PC-3 (cell line): ENCODE results near the gene NTRK2. TPM values are rescaled to one million over a fixed set of nuclear protein-coding genes. Genes with fewer than 3 reads are reported as not detected.

Experiments used
- ATAC-seq: fragments of 200-7000 bp; cut with Tn5 transposase; 2 replicates; pipeline ENCODE4 v1.9.1; 2020; ENCODE audit warnings: mild to moderate bottlenecking, moderate library complexity
- BruUV-seq: library from RNA; stranded (reverse); fragments of 400-500 nt; replicated peaks from 2 replicates; lab custom pipeline; 2021; lab: Mats Ljungman, UMichigan
- CTCF ChIA-PET: fragments of 300-600 bp; sonication (Branson Sonifier 250); formaldehyde crosslinking; loops from one replicate; lab custom pipeline; 2022; ENCODE audit warnings: antibody characterized with exemption; lab: Charles Lee
- POLR2A ChIA-PET: fragments of 300-600 bp; sonication (Branson Sonifier 250); formaldehyde crosslinking; loops from one replicate; lab custom pipeline; 2022; ENCODE audit warnings: antibody characterized with exemption; ENCODE audit not compliant: unreplicated experiment; lab: Charles Lee
- DNase-seq: peaks from one replicate; pipeline ENCODE4 v3.0.0-alpha.2; 2015
- H2AFZ ChIP-seq: fragments of 300-600 bp; sonication (generic); 2 replicates; pipeline ENCODE4 v1.6.0; 2016; ENCODE audit warnings: antibody characterized with exemption, low read length
- H3F3A ChIP-seq: fragments of 300-600 bp; sonication (generic); one replicate; pipeline ENCODE4 v1.6.0; 2017; ENCODE audit warnings: antibody characterized with exemption, low read length, control low read depth, mild to moderate bottlenecking; ENCODE audit not compliant: unreplicated experiment
- H3K27ac ChIP-seq: fragments of 300-600 bp; sonication (generic); 2 replicates; pipeline ENCODE4 v1.5.1; 2016; ENCODE audit warnings: mild to moderate bottlenecking, low read length
- H3K27me3 ChIP-seq: fragments of 300-600 bp; sonication (generic); 2 replicates; pipeline ENCODE4 v1.6.1; 2016; ENCODE audit warnings: low read length, mixed read lengths
- H3K36me3 ChIP-seq: fragments of 300-600 bp; sonication (generic); 2 replicates; pipeline ENCODE4 v1.6.1; 2016; ENCODE audit warnings: low read depth, mixed run types, low read length, mixed read lengths
- H3K4me1 ChIP-seq: fragments of 300-600 bp; sonication (generic); 2 replicates; pipeline ENCODE4 v1.5.1; 2016; ENCODE audit warnings: low read length; ENCODE audit not compliant: insufficient read depth
- H3K4me2 ChIP-seq: fragments of 300-600 bp; sonication (generic); 2 replicates; pipeline ENCODE4 v1.6.0; 2016; ENCODE audit warnings: low read length
- H3K4me3 ChIP-seq: fragments of 300-600 bp; sonication (generic); 2 replicates; pipeline ENCODE4 v1.5.1; 2016; ENCODE audit warnings: mild to moderate bottlenecking, low read length, mixed read lengths
- H3K79me2 ChIP-seq: fragments of 300-600 bp; sonication (generic); 2 replicates; pipeline ENCODE4 v1.6.1; 2017; ENCODE audit warnings: low read length, mixed read lengths
- H3K9ac ChIP-seq: fragments of 300-600 bp; sonication (generic); 2 replicates; pipeline ENCODE4 v1.6.0; 2016; ENCODE audit warnings: mild to moderate bottlenecking, low read length
- H3K9me2 ChIP-seq: fragments of 300-600 bp; sonication (generic); replicated peaks from 2 replicates; pipeline ENCODE4 v1.6.1; 2016; ENCODE audit warnings: mixed run types, low read length, mixed read lengths
- H3K9me3 ChIP-seq: fragments of 300-600 bp; sonication (generic); 2 replicates; pipeline ENCODE4 v1.6.1; 2016; ENCODE audit warnings: low read length, mixed read lengths
- H4K20me1 ChIP-seq: fragments of 300-600 bp; sonication (generic); 2 replicates; pipeline ENCODE4 v1.6.1; 2016; ENCODE audit warnings: low read length, mixed read lengths
- EZH2 ChIP-seq: fragments of 300-600 bp; sonication (generic); IDR thresholded peaks from one replicate; pipeline ENCODE4 v1.6.1; 2017; ENCODE audit warnings: antibody characterized with exemption, mild to moderate bottlenecking, low read length; ENCODE audit not compliant: unreplicated experiment
- EZH2phosphoT487 ChIP-seq: fragments of 300-600 bp; sonication (generic); IDR thresholded peaks from 2 replicates; pipeline ENCODE4 v1.6.1; 2018; ENCODE audit warnings: mild to moderate bottlenecking, antibody characterized with exemption, low read length, borderline replicate concordance
- intact Hi-C: fragments of 100-400 bp; cut with micrococcal nuclease; formaldehyde crosslinking; loops from 2 replicates; pipeline ENCODE4 v1.9.0; 2023
- total RNA-seq: library from RNA; depleted of rRNA; stranded (reverse); fragments of >200 nt; gene quantifications from 2 replicates; pipeline ENCODE4 v1.2.3, GENCODE V29; 2014
- TF ChIP-seq, protein P1 (sequence below): fragments of 300-600 bp; sonication (generic); conservative IDR thresholded peaks from 2 replicates; pipeline ENCODE4 v1.5.1; 2017; ENCODE audit warnings: antibody characterized with exemption, low read depth, mild to moderate bottlenecking, low read length

The NTRK2 gene
- total RNA-seq, 1 experiment from 2014 or later, result not detected

DNA sequence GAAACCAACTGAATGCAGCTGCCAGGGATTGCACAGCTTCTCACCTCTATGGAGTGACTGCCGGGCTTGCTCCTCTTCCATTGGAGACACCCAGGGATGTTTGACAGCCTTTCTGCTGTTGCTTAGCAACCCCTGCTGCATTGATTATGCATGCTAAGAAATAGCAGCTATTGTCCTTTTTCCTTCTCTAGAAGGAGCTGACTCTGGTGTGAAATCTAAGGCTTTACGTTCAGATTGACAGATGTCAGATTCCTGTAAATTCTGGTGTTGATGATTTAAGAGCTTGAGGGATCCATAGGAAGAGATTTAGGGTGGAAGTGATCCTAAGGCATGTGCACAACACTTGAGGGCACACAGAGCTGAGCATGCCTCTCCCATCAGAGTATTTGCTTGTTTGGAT lies 267.7 kb downstream of the NTRK2 start:
- intact Hi-C loops, result no loop called here
- Histone ChIP-seq H3K9ac (no peak overlapping the region), H4K20me1 (no peaks in the 10 kb centered on the region), H3K9me3 (no peaks in the 10 kb centered on the region), H3K79me2 (no peaks in the 10 kb centered on the region), H3K4me2 (no peak overlapping the region), H3K9me2 (no peaks in the 10 kb centered on the region), H3K4me3 (no peak overlapping the region), H3K27me3 (no peaks in the 10 kb centered on the region), H3K27ac (no peak overlapping the region), H3K4me1 (no peaks in the 10 kb centered on the region), H3K36me3 (no peaks in the 10 kb centered on the region), H2AFZ (no peak overlapping the region), H3F3A (no peaks in the 10 kb centered on the region)
- no TSS peak for BruUV-seq
- no peak for TF ChIP-seq EZH2
- POLR2A ChIA-PET, result no interaction called here
- ATAC-seq, result no peak
- CTCF ChIA-PET, result no interaction called here
- DNase-seq, result no peak

DNA sequence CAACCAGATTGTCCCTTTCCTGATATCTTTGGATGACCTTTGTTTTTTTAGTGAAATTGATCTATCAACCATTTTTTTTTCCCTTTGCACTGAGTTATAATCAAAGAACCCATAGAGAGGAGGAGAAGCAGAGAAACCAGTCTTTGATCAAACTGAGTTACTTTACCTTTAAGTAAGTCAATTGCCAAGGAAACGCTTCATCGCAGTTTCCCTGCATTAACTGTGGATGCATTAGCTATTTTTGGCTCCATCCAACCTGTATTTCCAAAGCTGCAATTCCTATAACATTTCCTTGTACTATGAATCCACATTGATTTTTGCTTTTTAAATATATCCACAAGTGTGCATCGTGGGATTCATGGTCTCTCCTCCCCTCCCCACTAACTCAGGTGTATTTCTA lies 268.1 kb downstream of the NTRK2 start:
- DNase-seq, result no peak
- H3K4me3 ChIP-seq, result no peak overlapping the region
- no peak overlapping the region for H3K27ac ChIP-seq
- H2AFZ ChIP-seq, result no peak overlapping the region
- no peaks in the 10 kb centered on the region for H3K9me3 ChIP-seq
- H3K79me2 ChIP-seq, result no peaks in the 10 kb centered on the region
- no peak overlapping the region for H3K9ac ChIP-seq
- TF ChIP-seq EZH2phosphoT487 (no peak), EZH2 (no peak)
- TF ChIP-seq, protein P1, sequence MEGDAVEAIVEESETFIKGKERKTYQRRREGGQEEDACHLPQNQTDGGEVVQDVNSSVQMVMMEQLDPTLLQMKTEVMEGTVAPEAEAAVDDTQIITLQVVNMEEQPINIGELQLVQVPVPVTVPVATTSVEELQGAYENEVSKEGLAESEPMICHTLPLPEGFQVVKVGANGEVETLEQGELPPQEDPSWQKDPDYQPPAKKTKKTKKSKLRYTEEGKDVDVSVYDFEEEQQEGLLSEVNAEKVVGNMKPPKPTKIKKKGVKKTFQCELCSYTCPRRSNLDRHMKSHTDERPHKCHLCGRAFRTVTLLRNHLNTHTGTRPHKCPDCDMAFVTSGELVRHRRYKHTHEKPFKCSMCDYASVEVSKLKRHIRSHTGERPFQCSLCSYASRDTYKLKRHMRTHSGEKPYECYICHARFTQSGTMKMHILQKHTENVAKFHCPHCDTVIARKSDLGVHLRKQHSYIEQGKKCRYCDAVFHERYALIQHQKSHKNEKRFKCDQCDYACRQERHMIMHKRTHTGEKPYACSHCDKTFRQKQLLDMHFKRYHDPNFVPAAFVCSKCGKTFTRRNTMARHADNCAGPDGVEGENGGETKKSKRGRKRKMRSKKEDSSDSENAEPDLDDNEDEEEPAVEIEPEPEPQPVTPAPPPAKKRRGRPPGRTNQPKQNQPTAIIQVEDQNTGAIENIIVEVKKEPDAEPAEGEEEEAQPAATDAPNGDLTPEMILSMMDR, result no peak
- no peak for ATAC-seq
- intact Hi-C loops, result no loop called here
- no peaks in the 10 kb centered on the region for H3K36me3 ChIP-seq
- H3K27me3 ChIP-seq, result no peaks in the 10 kb centered on the region
- BruUV-seq, result no TSS peak
- H3K4me1 ChIP-seq, result no peaks in the 10 kb centered on the region
- no peaks in the 10 kb centered on the region for H3F3A ChIP-seq
- POLR2A ChIA-PET, result no interaction called here
- no peaks in the 10 kb centered on the region for H3K9me2 ChIP-seq
- H4K20me1 ChIP-seq, result no peaks in the 10 kb centered on the region
- CTCF ChIA-PET, result no interaction called here
- H3K4me2 ChIP-seq, result no peak overlapping the region

DNA sequence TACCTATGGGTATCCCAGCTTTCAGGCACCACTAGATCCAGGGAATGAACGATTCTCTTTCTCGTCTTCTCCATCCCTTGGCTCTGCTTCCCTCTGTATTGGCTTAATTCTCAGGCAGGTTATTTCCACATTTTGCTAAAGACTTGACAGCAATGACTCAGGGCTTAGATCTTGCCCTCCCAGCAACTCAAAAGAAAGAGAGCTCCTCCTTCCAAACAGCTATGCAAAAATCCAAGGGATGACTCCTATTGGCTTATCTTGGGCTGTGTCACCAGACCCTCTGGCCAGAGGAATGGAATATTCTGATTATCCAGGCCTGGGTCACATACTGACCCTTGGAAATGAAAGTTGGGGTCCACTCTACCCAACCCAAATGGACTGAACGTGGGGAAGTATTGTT lies 270.2 kb downstream of the NTRK2 start:
- Histone ChIP-seq H3K79me2 (no peaks in the 10 kb centered on the region), H4K20me1 (no peaks in the 10 kb centered on the region), H3K9me2 (no peaks in the 10 kb centered on the region), H2AFZ (no peak overlapping the region), H3K27ac (no peak overlapping the region), H3K4me1 (no peaks in the 10 kb centered on the region), H3K36me3 (no peaks in the 10 kb centered on the region), H3K4me2 (no peak overlapping the region), H3K27me3 (no peaks in the 10 kb centered on the region), H3F3A (no peaks in the 10 kb centered on the region), H3K9me3 (no peaks in the 10 kb centered on the region), H3K9ac (no peak overlapping the region), H3K4me3 (no peak overlapping the region)
- CTCF ChIA-PET, result no interaction called here
- no TSS peak for BruUV-seq
- TF ChIP-seq, protein P1, result no peak
- TF ChIP-seq EZH2phosphoT487 (no peak), EZH2 (no peak)
- POLR2A ChIA-PET, result no interaction called here
- no peak for DNase-seq
- no peak for ATAC-seq
- intact Hi-C loops, result no loop called here
